GM19238 (cell line): Measurements from ENCODE around the gene CAPN2.
"Not testable (repeated sequence)": the region's sequence is repeated elsewhere in the genome, so short reads cannot be mapped to it uniquely, and the experiment has no call there.

ENCODE experiments used
- DNase-seq: peaks from one replicate; pipeline ENCODE4 v3.0.0; 2011; ENCODE audit warnings: low spot score; ENCODE audit not compliant: insufficient read length

The CAPN2 gene

DNA sequence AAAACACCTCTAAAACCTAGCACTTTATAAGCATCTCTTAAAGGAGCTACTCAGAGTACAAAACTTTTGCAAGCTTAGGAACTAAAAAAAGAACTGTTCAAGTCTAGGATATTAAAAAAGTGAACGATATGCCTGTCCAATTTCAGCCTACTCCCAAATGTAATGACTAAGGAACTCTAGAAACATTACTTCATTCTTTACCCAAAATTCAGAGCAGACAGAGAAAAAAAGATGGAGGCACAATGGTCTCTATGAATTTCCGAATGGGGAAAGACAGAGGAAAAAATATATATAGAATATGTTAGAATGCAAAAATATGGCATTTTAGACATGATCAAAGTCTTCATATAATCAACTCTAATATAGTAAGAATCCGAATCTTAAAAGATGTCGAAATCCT is 72.2 kb downstream of the CAPN2 start:
- DNase-seq, result no peak

GRCh38 chr1:223785808-223786207 is 73.5 kb downstream of the CAPN2 start:
- DNase-seq, result no peak

DNA sequence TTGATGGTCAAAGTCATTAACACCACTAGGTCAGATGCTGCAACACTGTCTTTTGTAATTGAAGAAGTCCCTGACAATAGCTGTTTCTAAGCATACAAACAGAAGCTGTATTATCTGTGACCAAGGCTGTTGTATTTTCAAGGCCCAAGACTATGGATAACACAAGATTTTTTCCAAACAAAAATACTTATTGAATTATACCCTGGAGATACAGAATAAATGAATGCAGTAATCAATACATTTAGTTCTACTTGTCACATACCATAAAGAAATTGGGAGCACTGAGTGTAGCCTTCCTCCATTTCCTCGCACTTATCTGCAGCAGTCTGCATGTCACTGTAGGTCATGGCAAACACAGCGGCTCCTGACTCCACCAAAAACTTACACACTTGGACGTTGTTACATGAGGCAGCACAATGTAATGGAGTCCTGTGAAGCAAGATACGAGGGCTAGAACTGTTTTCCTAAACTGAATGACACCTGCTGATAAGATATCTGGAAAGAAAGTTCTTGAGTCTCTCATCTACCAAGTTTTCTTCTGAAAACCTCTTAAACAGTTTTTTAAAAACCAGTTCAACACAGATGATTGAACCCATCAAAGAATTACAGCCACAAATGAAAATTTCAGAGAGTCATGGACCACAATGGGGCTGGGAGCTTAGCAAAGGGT is 76.5 kb downstream of the CAPN2 start:
- no peak for DNase-seq

- DNase-seq, result no peak
Measured at GRCh38 chr1:223792046-223792445, 79.7 kb downstream of the CAPN2 start.

DNA sequence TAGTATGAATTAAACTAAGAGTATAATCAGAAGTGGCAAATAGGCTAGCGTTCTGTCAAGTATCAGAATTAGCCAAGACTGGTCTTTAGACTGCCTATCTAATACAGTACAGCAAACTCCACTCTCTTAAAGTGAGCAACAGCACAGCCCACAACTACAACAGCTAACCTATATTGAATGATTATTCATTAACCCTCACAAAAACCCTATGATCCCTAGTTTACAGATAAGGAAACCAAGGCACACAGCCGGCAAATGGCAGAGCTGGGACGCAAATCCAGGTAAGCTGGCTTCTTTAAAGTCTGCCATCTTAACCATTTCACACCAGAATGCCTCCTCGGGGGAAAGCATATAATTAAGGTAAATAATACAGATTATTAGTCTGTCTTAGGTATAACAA is 81.4 kb downstream of the CAPN2 start:
- no peak for DNase-seq

DNA sequence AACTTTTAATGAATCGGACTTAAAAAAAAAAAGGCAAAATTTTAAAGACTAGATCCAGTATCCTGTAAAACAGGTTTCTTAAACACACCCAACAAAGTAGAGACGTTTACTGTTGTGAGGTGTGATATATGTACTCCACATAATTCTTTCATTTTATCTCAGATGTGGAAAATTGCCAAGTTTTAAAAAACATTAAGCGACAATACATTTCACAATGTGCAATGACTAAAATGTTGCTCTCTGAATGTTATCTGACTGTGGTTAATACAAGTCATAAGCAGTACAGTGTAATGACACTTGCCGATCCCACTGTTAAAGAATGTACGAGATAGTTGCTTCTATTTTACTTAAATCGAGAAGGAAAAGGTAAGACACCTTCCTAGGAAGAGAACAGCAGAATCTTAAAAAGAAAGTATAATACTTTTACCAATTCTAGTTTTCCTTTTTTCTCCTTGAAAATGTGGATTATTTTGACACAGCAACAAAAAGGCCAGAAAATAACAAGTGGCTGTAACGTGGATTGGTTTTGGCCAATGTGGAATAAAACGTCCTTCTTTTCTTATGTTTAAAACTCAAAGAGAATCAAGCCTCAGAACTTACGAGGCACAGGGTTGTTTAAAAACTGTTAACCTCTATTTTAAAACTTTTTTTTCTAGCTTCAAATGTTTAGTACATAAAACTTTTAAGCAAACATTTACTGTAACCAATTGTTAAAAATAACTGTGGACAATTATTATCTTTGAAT is 82.0 kb downstream of the CAPN2 start:
- DNase-seq, result no peak

DNA sequence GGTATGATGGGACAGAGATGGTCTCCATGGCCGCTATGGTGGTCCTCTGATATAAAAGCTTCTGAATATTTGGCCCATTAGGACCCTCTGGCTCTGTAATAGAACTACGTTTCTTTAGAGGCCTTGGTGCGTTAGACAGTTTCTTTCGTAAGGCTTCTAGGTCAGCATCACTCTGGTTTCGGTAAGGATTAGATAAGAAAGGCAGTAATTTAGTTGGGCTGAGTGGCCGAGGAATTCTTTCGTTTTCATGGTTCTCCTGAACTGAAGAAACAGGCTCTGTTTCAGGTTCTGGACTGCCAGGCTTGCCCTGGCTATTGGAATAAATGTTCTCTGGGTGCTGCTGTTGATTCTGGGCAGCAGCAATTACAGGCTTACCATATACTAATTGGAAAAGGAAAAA is 83.9 kb downstream of the CAPN2 start:
- no peak for DNase-seq

DNA sequence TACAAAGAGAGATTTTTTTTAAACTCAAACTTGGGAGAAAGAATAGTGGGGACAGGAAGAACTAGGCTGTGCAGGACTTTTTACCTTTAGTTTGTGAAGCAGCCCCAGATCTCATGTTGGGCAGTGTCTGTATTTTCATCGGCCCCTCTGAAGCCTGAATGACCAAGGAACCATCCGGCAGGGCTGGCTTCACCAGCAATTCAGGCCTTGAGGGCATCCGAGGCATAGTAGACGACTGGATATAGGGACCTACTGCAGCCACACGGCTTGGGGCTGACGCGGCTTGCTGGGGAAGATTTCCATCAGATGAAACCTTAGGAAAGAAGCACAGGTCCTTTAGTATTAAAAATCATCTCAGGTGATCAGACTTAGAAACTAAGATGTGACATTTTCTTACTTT is 89.7 kb downstream of the CAPN2 start:
- DNase-seq, result no peak

- DNase-seq, result no peak
Measured at GRCh38 chr1:223802602-223803001, 90.3 kb downstream of the CAPN2 start.

DNA sequence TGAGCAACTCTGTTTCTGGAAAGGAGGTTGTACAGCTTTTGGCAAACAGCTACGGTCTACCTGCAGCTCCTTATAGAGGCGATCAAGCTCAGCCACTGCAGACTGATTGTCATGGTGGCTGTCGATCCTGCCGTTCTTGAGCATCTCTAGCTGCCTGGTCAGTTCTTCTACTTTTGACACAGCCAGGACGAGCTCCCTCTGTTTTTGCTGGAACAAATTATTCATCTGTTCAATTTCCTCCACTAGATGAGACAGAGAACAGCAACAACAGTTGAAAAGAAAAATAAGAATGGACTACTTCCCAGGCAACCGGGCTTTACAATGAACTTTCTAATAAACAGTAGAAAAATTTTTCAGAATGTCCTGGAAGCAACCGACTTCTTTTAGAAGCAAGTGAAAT is 90.9 kb downstream of the CAPN2 start:
- no peak for DNase-seq

- not testable (repeated sequence) for DNase-seq
Measured at GRCh38 chr1:223809905-223810304, 97.6 kb downstream of the CAPN2 start.

- DNase-seq, result no peak
Measured at GRCh38 chr1:223810586-223810985, 98.2 kb downstream of the CAPN2 start.

GRCh38 chr1:223811634-223812101 is 99.3 kb downstream of the CAPN2 start:
- no peak for DNase-seq

DNA sequence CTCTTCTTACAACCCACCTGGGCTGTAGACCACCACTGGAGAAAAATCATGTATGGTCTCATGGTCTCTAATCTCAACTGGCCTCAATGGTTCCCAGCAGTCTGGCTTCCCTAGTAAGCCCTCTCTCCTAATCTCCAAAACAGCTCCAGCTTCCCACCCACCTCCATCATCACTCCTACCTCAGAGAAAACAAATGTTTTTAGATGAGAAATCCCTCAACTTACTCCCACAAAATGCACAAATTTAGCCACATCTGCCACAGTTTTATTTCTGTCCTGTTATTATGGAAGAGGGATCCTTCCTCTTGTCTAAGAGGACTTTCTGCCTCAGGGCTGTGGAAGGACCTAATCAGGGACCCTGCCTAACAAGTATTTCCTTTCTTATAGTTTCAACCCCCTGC is 101.3 kb downstream of the CAPN2 start:
- no peak for DNase-seq

GRCh38 chr1:223815020-223815853 is 102.9 kb downstream of the CAPN2 start:
- no peak for DNase-seq

DNA sequence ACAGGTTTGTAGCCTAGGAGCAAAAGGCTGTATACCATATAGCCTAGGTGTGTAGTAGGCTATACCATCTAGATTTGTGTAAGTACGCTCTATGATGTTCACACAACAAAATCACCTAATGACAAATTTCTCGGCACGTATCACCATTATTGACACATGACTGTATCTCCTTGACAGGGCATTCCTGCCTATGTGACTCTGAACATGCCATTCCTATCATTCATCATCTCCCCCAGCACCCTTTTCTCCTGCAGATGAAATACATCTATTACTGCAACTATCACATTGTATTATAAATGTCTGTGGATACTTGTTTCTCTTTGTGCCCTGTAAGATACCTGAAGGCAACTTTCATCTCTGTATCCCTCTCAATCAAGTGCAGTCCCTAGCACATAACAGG is 103.5 kb downstream of the CAPN2 start:
- no peak for DNase-seq

DNA sequence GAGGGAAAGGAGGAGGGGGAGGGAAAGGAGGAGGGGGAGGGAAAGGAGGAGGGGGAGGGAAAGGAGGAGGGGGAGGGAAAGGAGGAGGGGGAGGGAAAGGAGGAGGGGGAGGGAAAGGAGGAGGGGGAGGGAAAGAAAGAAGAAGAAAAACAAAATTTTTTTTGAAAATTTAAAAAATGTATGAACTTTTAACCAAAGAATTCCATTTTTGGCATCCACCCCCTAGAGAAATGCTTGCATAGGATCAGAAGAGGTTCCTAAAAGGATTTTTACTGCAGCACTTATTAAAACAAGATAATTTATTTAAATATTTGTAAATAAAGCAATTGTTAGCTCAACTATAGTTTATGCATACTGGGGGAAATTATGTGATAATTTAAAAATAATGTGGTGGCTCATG is 104.9 kb downstream of the CAPN2 start:
- DNase-seq, result not testable (repeated sequence)

- DNase-seq, result no peak
Measured at GRCh38 chr1:223819730-223820514, 107.6 kb downstream of the CAPN2 start.

DNA sequence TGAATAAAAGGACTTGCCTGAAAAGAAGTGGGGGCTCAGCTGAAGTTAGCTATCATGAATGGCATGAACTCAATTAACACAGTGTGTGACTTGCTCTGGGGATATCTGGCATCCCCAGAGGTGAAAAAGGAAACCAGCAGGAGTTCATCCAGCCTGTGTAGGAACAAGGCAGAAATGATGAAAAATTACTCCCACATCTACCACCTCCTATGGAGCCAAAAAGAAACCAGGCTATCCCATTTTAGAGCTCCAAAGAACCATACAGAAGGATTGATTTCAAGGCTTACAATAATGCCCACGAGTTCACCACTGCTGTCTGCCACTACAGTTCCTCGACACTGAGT is 108.1 kb downstream of the CAPN2 start:
- no peak for DNase-seq

DNA sequence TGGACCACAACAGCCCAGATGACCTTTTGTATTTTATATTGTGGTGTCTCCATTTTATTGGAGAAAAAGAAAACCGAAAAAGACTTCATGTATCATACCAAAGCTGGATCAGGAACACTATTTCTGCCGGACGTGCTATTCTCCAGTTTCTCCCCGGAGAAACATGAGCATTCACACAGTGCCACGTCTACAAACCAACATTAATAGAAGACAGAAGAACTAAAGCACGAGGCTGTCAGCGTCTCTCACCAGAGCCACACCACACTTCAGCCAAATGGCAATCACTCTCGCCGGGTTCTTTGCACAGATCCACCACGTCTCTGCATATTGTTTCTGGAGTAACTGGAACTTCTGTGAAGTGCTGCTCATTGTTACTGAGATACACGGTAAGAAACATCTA is 108.6 kb downstream of the CAPN2 start:
- no peak for DNase-seq

- DNase-seq, result no peak
Measured at GRCh38 chr1:223824287-223824686, 111.9 kb downstream of the CAPN2 start.
